Measurements from ENCODE around the gene TBC1D2B.

TBC1D2B gene

GRCh38 chr15:78093242-78094020, 15.9 kb upstream of the TBC1D2B start:
- DNase-seq: no peak

DNA sequence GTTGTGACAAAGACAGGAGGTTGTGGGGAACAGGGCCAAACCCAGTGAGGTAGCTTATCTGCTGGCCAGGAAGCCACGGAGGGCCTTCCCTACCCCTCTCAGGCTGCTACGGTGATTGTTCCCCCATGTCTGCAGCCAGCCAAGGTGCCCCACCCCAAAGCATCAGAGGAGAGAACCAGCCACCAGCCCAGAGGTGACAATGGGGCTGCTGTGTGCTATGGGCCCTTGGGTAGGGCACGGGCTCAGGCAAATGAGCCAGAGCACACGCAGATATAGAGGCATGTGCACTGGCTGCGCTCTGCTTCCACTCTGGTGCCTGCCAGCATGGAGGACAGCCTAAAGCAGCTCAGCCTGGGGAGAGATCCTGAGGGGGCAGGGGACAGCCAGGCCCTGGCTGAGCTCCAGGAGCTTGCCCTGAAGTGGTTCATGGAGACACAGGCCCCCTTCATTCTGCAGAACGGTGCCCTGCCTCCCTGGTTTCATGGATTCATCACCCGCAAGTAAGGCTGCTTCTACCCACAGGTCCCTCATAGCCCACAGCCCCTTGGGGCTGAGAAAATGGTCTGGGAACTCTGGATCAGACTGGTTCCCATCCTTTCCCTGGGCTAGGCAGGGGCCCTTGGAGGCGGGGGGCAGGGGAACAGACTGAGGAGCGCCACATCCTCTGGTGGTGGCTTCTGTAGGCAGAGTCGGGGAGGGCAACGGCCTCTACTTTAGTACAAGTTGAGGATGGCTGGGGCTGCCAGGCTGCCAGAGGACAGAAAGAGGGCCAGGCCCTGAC, 14.9 kb upstream of the TBC1D2B start, which contains the start of gene SH2D7:
Gene SH2D7 (plus strand): TSS at position 301 of the 781 bp plus-strand sequence. CDS start 24 bp downstream, at position 325.
- DNase-seq: no peak

DNA sequence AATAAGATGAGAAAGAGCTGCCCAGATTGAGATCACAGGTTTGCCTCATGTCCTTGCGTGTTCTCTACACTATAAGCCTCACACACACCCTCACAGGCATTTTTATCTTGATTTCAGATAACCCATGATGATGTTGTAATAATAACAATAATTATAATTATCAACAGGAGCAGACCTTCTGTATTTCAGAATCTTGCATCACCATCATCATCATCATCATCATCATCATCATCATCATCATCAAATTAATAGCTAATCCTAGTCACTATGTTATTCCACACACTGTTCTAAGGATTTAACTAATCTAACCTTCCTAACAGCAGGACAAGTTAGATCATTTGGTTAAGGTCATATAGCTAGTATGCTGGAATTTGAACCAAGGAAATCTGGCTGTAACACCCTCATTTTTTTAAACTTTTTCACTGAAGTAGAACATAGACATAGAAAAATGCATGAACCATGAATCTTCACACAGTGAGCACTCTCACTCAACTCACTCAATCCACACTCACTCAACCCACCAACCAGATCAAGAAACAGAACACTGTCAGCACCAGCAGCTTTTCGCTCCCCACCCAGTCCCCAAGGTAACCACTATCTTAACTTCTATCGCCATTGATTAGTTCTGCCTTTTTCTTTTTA, 13.0 kb upstream of the TBC1D2B start:
- DNase-seq: no peak

GRCh38 chr15:78088773-78089080, 11.2 kb upstream of the TBC1D2B start:
- no peak for DNase-seq

- no peak for DNase-seq
Observed at GRCh38 chr15:78087951-78088772, 10.7 kb upstream of the TBC1D2B start.

DNA sequence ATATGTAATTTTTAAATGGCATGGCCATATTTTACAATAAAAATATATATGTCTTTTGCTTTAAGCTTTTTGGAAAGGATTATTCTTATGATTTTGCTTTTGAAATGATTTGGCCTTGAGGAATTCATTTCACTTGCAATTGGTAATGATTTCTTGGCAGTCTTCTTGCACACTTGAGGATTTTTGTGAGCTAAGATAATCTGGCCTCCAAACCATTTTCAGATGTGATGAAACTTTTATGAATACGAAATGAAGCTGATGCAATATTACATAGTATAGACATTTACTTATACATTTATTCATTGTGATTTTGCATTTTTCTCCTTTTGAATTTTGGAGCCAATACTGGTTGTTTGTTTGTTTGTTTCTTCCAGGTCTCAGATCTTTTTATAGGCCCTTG, 8.4 kb upstream of the TBC1D2B start:
- DNase-seq: no peak

- no peak for DNase-seq
Observed at GRCh38 chr15:78084449-78084750, 6.9 kb upstream of the TBC1D2B start.

DNA sequence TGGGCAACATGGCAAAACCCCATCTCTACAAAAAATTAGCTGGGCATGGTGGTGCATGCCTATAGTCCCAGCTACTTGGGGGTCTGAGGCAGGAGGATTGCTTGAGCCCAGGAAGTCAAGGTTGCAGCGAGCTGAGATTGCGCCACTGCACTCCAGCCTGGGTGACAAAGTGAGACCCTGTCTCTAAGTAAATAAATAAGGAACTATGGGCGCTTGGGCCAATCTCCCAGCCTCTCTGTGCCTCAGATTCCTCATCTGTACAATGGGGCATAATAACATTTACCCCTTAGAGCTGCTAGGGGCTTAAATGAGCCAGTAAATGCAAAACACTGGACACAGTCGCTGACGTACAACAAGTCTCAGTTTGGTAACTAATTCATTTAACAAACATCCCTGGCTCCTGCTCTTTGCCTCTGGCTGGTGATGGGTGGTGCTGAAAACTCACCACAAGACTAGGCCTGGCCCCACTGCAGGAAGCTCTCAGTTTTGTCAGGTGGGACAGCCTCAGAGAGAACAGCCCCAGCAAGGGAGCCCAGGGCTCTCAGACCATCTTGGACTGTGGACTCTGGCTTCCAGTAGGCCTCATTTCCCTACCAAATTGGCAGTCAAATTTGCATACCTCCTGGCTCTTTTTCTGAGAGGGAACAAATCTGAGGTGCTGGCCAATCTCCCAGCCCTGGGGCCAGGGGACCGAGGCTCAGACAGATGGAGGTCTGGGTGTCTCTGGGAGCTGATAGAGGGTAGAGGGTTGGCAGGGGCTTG, 6.4 kb upstream of the TBC1D2B start:
- DNase-seq: no peak

- no peak for DNase-seq
Observed at GRCh38 chr15:78083186-78083585, 5.7 kb upstream of the TBC1D2B start.

DNA sequence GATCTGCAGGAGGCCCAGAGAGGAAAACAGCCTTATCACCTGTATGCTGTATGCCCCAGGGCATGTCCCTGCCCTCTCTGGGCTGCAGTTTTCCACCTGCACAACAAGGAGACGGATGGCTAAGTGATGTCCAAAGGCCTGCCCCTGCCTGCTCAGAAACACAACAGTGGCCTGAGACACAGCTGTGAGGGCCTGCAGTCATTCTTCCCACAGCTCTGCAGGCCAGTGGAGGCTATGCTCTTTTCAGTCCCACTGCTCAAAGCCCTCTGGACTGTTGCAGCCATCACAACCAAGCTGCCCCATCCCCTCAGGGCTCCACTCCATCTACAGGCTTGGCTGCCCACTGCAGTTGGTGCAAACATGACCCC, 5.2 kb upstream of the TBC1D2B start:
- DNase-seq: no peak

GRCh38 chr15:78082106-78082742, 4.7 kb upstream of the TBC1D2B start:
- DNase-seq: no peak

DNA sequence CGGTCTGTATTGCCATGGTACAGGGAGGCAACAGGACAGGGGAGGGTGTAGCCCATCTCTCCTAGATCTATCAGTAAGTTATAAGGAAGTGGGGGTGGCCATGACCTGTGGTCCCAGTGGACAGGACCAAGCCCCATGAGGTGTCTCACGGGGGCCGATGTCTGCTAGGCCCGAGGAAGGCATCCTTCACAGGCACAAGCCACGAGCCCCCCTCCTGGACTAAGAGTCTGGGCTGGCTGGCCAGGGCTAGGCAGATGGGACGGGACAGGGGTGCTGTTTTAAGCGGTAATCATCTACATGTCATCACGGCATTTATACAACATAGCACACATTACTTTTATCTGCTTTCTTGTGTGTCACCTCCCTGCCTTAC, 2.6 kb upstream of the TBC1D2B start:
- no peak for DNase-seq

- DNase-seq: no peak
Observed at GRCh38 chr15:78079298-78080087, 2.0 kb upstream of the TBC1D2B start.

DNA sequence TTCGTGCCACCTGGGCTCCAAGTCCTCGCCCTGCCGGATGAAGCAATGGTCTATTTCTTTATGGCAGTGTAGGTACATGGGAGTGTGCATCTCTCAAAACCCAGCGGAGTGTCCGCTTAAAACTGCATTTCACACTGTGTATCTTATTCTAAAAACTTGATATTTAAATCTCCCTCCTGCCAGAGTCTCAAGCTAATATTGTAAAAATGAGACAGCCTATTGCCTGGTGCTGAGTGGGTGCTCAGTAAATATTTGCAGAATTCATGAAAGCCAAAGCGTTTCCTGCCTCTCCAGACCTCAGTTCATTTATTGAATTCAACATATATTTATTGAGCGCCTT, 330 bp upstream of the TBC1D2B start:
- DNase-seq: no peak

GRCh38 chr15:78076231-78077052, 1.1 kb downstream of the TBC1D2B start:
- DNase-seq: no peak

DNA sequence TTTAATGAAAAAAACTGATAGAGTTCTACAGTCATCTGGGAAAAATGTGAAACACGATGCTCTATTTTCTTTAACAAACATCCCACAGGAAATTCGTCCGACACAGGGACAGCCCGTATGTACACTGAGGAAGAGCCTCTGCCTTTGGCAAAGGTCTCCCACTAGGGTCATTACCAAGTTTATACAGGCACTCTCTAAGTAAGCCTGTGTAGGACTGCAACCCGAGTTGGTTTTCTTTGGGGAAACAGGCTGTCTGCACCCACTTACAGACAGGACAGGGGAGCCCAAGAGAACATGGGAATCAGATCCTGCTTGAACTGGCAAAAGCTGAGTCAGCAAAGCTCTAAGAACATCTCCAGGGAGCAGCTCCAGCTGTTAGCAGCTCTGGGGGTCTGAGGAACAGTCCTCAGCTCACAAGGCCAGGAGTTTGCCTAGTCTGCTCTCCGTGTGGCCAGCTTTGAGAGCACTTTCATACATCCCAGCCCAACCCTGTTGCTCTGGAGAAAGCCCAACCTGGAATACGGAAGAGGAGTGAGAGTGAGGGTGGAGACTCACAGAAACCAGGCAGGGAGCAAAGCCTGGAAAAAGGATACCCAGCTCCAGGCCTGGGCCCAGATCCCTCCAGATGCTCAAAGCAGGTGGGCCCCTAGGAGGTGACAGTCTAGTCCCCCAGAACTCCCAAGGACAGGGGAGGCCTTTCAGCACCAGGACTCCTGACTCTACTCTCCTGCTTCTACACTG, 1.9 kb downstream of the TBC1D2B start:
- no peak for DNase-seq

DNA sequence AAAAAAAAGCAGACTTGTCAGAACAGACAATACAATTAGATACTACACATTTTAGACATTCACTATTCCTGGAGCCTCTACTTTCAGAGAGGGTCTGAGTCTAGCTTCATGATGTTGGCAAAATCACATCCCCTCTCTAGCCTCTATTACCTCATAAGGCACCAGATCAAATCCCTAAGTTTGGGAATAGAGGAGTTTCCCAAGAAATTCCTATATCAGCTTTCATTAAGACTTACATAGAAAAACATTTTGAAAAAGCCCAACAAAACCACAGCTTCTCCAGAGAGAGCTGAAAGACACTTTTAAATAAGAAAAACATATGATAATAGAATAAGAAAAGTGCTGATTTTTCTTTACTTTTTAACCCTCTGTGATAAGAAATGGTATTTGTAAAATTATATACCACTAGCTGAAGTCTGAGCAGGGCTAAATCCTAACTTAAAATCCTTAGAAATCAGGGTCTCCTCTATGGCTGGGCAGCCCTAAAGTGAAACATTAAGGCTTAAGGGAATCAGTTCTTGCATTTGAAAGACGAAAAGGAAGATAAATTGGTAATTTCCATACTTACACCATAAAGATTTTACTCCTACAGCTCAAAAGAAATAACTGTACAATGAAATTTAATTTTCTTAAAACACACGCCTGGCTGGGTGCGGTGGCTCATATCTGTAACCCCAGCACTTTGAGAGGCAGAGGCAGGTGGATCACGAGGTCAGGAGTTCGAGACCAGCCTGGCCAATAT, 4.3 kb downstream of the TBC1D2B start:
- DNase-seq: no peak

- DNase-seq: no peak
Observed at GRCh38 chr15:78072080-78072892, 5.2 kb downstream of the TBC1D2B start.

Measured in SHP77 treated with DMSO at 0.1 percent for 48 hours (cell line).